HCT116 (cell line): ENCODE results near the gene RNF113B. TPM values are rescaled to one million over a fixed set of nuclear protein-coding genes. Genes with fewer than 3 reads are reported as not detected.

Experiments
- ATAC-seq: fragments of 200-7000 bp; cut with Tn5 transposase; 2 replicates; pipeline ENCODE4 v1.9.1; 2020; ENCODE audit warnings: mild to moderate bottlenecking, moderate library complexity
- BruUV-seq: library from RNA; stranded (reverse); fragments of 400-500 nt; replicated peaks from 2 replicates; lab custom pipeline; 2021; lab: Mats Ljungman, UMichigan
- CTCF ChIA-PET: fragments of 300-600 bp; sonication (Branson Sonifier 250); formaldehyde crosslinking; loops from one replicate; lab custom pipeline; 2021; ENCODE audit warnings: antibody characterized with exemption; lab: Charles Lee
- POLR2A ChIA-PET: fragments of 300-600, 350-600 bp; sonication (Branson Sonifier 250); formaldehyde crosslinking; loops from one replicate; lab custom pipeline; 2021; ENCODE audit warnings: antibody characterized with exemption; lab: Charles Lee
- RAD21 ChIA-PET, 2 experiments: fragments of 300-600 bp; sonication (Branson Sonifier 250); formaldehyde crosslinking; loops; one replicate each; lab custom pipeline; 2023; ENCODE audit warnings: low total read pairs in 2 of 2; ENCODE audit not compliant: uncharacterized antibody in 2 of 2, unreplicated experiment in 2 of 2, low non-redundant PET in 1 of 2; lab: Charles Lee
- DNase-seq: peaks from one replicate; pipeline ENCODE4 v3.0.0-alpha.2; 2010; ENCODE audit warnings: low read depth, low spot score
- H2AFZ ChIP-seq: fragments of 200-600 bp; shearing (Covaris generic), sonication (generic); 2 replicates; pipeline ENCODE4 v1.6.1; 2017; ENCODE audit warnings: low read depth, mixed run types, mixed read lengths, antibody characterized with exemption, low read length; ENCODE audit not compliant: poor library complexity, severe bottlenecking
- H3K27ac ChIP-seq: 2 replicates; pipeline ENCODE4 v1.5.1; 2012; ENCODE audit warnings: low read depth, low read length
- H3K27me3 ChIP-seq: fragments of 200-600 bp; sonication (generic); 2 replicates; pipeline ENCODE4 v1.6.1; 2016; ENCODE audit warnings: mixed run types, low read length, mixed read lengths; ENCODE audit not compliant: insufficient read depth
- H3K36me3 ChIP-seq, 2 experiments: fragments of 200-500 bp in 1 of 2; fragments of 200-600 bp in 1 of 2; sonication (Bioruptor generic) in 1 of 2; sonication (generic) in 1 of 2; 2 replicates each; pipeline versions ENCODE4 v1.5.1 to v1.6.1; 2014 to 2016; ENCODE audit warnings: low read length in 2 of 2, inconsistent platforms in 1 of 2, mixed read lengths in 1 of 2, mixed run types in 1 of 2; ENCODE audit not compliant: insufficient read depth in 2 of 2, control insufficient read depth in 1 of 2
- H3K4me1 ChIP-seq, 2 experiments: fragments of 200-600 bp in 1 of 2; sonication (generic) in 1 of 2; 2 replicates each; pipeline versions ENCODE4 v1.5.1 to v1.6.1; 2012 to 2017; ENCODE audit warnings: low read length in 2 of 2, inconsistent platforms in 1 of 2, mild to moderate bottlenecking in 1 of 2, mixed read lengths in 1 of 2, mixed run types in 1 of 2, moderate library complexity in 1 of 2; ENCODE audit not compliant: insufficient read depth in 2 of 2, control insufficient read depth in 1 of 2
- H3K4me2 ChIP-seq: fragments of 200-600 bp; sonication (generic); 2 replicates; pipeline ENCODE4 v1.6.1; 2017; ENCODE audit warnings: mixed run types, low read length, mixed read lengths
- H3K4me3 ChIP-seq, 2 experiments: fragments of 200-600 bp in 1 of 2; sonication (generic) in 1 of 2; replicated peaks in 1 of 2; 2 replicates each; pipeline ENCODE4 v1.5.1; 2011 to 2016; ENCODE audit warnings: low read length in 2 of 2, control low read depth in 1 of 2, low read depth in 1 of 2, mild to moderate bottlenecking in 1 of 2, mixed read lengths in 1 of 2, mixed run types in 1 of 2
- H3K79me2 ChIP-seq: fragments of 200-600 bp; sonication (generic); 2 replicates; pipeline ENCODE4 v1.6.1; 2017; ENCODE audit warnings: mild to moderate bottlenecking, mixed run types, low read length, moderate library complexity, mixed read lengths; ENCODE audit not compliant: insufficient read depth
- H3K9ac ChIP-seq: fragments of 200-600 bp; sonication (generic); 2 replicates; pipeline ENCODE4 v1.6.1; 2016; ENCODE audit warnings: low read length, mixed read lengths
- H3K9me2 ChIP-seq: fragments of 200-600 bp; sonication (generic), shearing (Covaris generic); 2 replicates; pipeline ENCODE4 v1.6.1; 2017; ENCODE audit warnings: mixed run types, mild to moderate bottlenecking, moderate library complexity; ENCODE audit not compliant: insufficient read depth
- H3K9me3 ChIP-seq, 2 experiments: fragments of 200-500 bp in 1 of 2; fragments of 200-600 bp in 1 of 2; sonication (Bioruptor generic) in 1 of 2; sonication (generic) in 1 of 2; 2 replicates each; pipeline ENCODE4 v1.6.1; 2014 to 2017; ENCODE audit warnings: low read length in 2 of 2, mixed read lengths in 2 of 2, inconsistent platforms in 1 of 2, low read depth in 1 of 2, mild to moderate bottlenecking in 1 of 2, mixed run types in 1 of 2, moderate library complexity in 1 of 2; ENCODE audit not compliant: control insufficient read depth in 1 of 2, insufficient read depth in 1 of 2
- H4K20me1 ChIP-seq: fragments of 200-600 bp; sonication (generic), shearing (Covaris generic); 2 replicates; pipeline ENCODE4 v1.6.1; 2017; ENCODE audit warnings: mixed run types, mild to moderate bottlenecking, moderate library complexity; ENCODE audit not compliant: insufficient read depth
- CBX3 ChIP-seq: IDR thresholded peaks from 2 replicates; pipeline ENCODE4 v1.6.1; 2012; ENCODE audit warnings: low read depth
- ELF1 ChIP-seq: IDR thresholded peaks from 2 replicates; pipeline ENCODE4 v1.6.1; 2012; ENCODE audit warnings: low read depth, borderline replicate concordance
- EZH2phosphoT487 ChIP-seq: fragments of 200-600 bp; IDR thresholded peaks from 2 replicates; pipeline ENCODE4 v1.6.1; 2018; ENCODE audit warnings: antibody characterized with exemption, borderline replicate concordance
- FOSL1 ChIP-seq: IDR thresholded peaks from 2 replicates; pipeline ENCODE4 v1.6.1; 2012; ENCODE audit warnings: low read depth
- POLR2A ChIP-seq: IDR thresholded peaks from 2 replicates; pipeline ENCODE4 v1.7.0; 2011; ENCODE audit warnings: borderline replicate concordance; ENCODE audit not compliant: insufficient read depth, insufficient read length; ENCODE audit errors: extremely low read depth
- RAD21 ChIP-seq: IDR thresholded peaks from 2 replicates; pipeline ENCODE4 v1.6.1; 2012; ENCODE audit warnings: low read depth, mild to moderate bottlenecking
- REST ChIP-seq: IDR thresholded peaks from 2 replicates; pipeline ENCODE4 v1.6.1; 2012; ENCODE audit warnings: low read depth
- SIN3A ChIP-seq: IDR thresholded peaks from 2 replicates; pipeline ENCODE4 v1.6.1; 2012; ENCODE audit warnings: low read depth
- SP1 ChIP-seq: IDR thresholded peaks from 2 replicates; pipeline ENCODE4 v1.6.1; 2012; ENCODE audit warnings: low read depth
- YY1 ChIP-seq: IDR thresholded peaks from 2 replicates; pipeline ENCODE4 v1.6.1; 2011; ENCODE audit warnings: low read length, low read depth, moderate library complexity, mild to moderate bottlenecking; ENCODE audit not compliant: insufficient replicate concordance; ENCODE audit errors: extremely low read depth
- intact Hi-C: fragments of 100-400 bp; cut with micrococcal nuclease; formaldehyde crosslinking; loops from 2 replicates; pipeline ENCODE4 v1.10.0; 2022
- total RNA-seq: library from RNA; stranded (reverse); gene quantifications from one replicate; pipeline ENCODE4 v1.2.1, GENCODE V29; 2021; ENCODE audit not compliant: unreplicated experiment

The RNF113B gene
- total RNA-seq, 1 experiment from 2014 or later, result not detected

GRCh38 chr13:98200211-98200878 is 23.3 kb upstream of the RNF113B start:
- no peak overlapping the region for H3K27ac ChIP-seq
- intact Hi-C loops, result no loop called here
- H3K4me3 ChIP-seq, result no peak overlapping the region
- ChIA-PET CTCF (no interaction called here), RAD21 (no interaction called here), POLR2A (no interaction called here)
- H3K27me3 ChIP-seq, result no peaks in the 10 kb centered on the region
- H3K9me2 ChIP-seq, result no peaks in the 10 kb centered on the region
- no peak overlapping the region for H3K9ac ChIP-seq
- no peaks in the 10 kb centered on the region for H3K36me3 ChIP-seq
- H3K4me1 ChIP-seq, result no peaks in the 10 kb centered on the region
- H3K9me3 ChIP-seq, result no peaks in the 10 kb centered on the region
- no peak for ATAC-seq
- H2AFZ ChIP-seq, result no peak overlapping the region
- H4K20me1 ChIP-seq, result no peaks in the 10 kb centered on the region
- TF ChIP-seq EZH2phosphoT487 (no peak), CBX3 (no peak), SP1 (no peak), RAD21 (no peak), FOSL1 (no peak), SIN3A (no peak), POLR2A (no peak), ELF1 (no peak), YY1 (no peak), REST (no peak)
- no peak for DNase-seq
- BruUV-seq, result no TSS peak
- H3K4me2 ChIP-seq, result no peak overlapping the region
- H3K79me2 ChIP-seq, result no peaks in the 10 kb centered on the region
